Measurements from ENCODE around the gene MDM1. TPM values are rescaled to one million over a fixed set of nuclear protein-coding genes. Genes with fewer than 3 reads are reported as not detected.

Gene MDM1
- total and polyA plus RNA-seq, 2 of the 13 experiments (the other 11 are each of a cell fraction or from before 2014, with no cell fraction given): 4.6 to 15.2 TPM

GRCh38 chr12:68331869-68332727, at the start of gene MDM1 (continued):
- no peak for TF ChIP-seq ARID5B (CRISPR knock-in tag; IDR thresholded peaks at IDR 0.05)
- TF ChIP-seq NKX3-1 (CRISPR knock-in tag; IDR thresholded peaks at IDR 0.05): no peak
- TF ChIP-seq ZNF850 (CRISPR knock-in tag; conservative IDR thresholded peaks at IDR 0.05): no peak
- TF ChIP-seq, protein P1, sequence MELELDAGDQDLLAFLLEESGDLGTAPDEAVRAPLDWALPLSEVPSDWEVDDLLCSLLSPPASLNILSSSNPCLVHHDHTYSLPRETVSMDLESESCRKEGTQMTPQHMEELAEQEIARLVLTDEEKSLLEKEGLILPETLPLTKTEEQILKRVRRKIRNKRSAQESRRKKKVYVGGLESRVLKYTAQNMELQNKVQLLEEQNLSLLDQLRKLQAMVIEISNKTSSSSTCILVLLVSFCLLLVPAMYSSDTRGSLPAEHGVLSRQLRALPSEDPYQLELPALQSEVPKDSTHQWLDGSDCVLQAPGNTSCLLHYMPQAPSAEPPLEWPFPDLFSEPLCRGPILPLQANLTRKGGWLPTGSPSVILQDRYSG (CRISPR knock-in tag; IDR thresholded peaks at IDR 0.05): no peak
- no peak for TF ChIP-seq ZNF550 (CRISPR knock-in tag; IDR thresholded peaks at IDR 0.05; ENCODE audit: borderline replicate concordance)
- no peak for TF ChIP-seq CHCHD3 (CRISPR knock-in tag; IDR thresholded peaks at IDR 0.05)
- peak; percentile 65; the same call in 1 of the 2 replicates for TF ChIP-seq ZNF816 (CRISPR knock-in tag; IDR thresholded peaks at IDR 0.05; ENCODE audit: borderline replicate concordance)
- TF ChIP-seq SOX13 (IDR thresholded peaks at IDR 0.05): no peak
- no peak for TF ChIP-seq SOX13 (CRISPR knock-in tag; conservative IDR thresholded peaks at IDR 0.05 in 1 of 2, IDR thresholded peaks at IDR 0.05 in 1 of 2)
- TF ChIP-seq THRA (CRISPR knock-in tag; IDR thresholded peaks at IDR 0.05; ENCODE audit: borderline replicate concordance): no peak
- TF ChIP-seq, protein P2, sequence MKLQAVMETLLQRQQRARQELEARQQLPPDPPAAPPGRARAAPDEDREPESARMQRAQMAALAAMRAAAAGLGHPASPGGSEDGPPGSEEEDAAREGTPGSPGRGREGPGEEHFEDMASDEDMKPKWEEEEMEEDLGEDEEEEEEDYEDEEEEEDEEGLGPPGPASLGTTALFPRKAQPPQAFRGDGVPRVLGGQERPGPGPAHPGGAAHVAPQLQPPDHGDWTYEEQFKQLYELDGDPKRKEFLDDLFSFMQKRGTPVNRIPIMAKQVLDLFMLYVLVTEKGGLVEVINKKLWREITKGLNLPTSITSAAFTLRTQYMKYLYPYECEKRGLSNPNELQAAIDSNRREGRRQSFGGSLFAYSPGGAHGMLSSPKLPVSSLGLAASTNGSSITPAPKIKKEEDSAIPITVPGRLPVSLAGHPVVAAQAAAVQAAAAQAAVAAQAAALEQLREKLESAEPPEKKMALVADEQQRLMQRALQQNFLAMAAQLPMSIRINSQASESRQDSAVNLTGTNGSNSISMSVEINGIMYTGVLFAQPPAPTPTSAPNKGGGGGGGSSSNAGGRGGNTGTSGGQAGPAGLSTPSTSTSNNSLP (IDR thresholded peaks at IDR 0.05; ENCODE audit: low read depth, low read length): no peak
- no peak for TF ChIP-seq ZBTB25 (CRISPR knock-in tag; IDR thresholded peaks at IDR 0.05)
- TF ChIP-seq LCORL (IDR thresholded peaks at IDR 0.05): no peak
- TF ChIP-seq LCORL (CRISPR knock-in tag; IDR thresholded peaks at IDR 0.05): no peak
- TF ChIP-seq, protein P3, sequence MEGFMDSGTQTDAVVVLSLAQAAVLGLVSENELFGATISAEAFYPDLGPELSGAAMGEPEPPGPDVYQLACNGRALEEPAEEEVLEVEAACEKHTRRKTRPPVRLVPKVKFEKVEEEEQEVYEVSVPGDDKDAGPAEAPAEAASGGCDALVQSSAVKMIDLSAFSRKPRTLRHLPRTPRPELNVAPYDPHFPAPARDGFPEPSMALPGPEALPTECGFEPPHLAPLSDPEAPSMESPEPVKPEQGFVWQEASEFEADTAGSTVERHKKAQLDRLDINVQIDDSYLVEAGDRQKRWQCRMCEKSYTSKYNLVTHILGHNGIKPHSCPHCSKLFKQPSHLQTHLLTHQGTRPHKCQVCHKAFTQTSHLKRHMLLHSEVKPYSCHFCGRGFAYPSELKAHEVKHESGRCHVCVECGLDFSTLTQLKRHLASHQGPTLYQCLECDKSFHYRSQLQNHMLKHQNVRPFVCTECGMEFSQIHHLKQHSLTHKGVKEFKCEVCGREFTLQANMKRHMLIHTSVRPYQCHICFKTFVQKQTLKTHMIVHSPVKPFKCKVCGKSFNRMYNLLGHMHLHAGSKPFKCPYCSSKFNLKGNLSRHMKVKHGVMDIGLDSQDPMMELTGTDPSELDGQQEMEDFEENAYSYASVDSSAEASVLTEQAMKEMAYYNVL (CRISPR knock-in tag; IDR thresholded peaks at IDR 0.05; ENCODE audit: borderline replicate concordance): no peak
